CD14-positive monocyte (primary cell): ENCODE results near the gene CD6. TPM values are rescaled to one million over a fixed set of nuclear protein-coding genes. Genes with fewer than 3 reads are reported as not detected.

Experiments
- DNase-seq, 3 donors: peaks; one replicate each; pipeline ENCODE4 v3.0.0-alpha.2; 2011 to 2022
- H2AFZ ChIP-seq: 2 replicates; pipeline ENCODE4 v1.6.0; 2012; ENCODE audit warnings: mild to moderate bottlenecking, low read depth, low read length, inconsistent platforms; ENCODE audit not compliant: insufficient read depth, poor library complexity, severe bottlenecking
- H3K27ac ChIP-seq, 2 donors: 1 replicate in 1 of 2; 2 replicates in 1 of 2; pipeline ENCODE4 v1.5.1; 2012 to 2013; ENCODE audit warnings: low read length in 2 of 2, control low read depth in 1 of 2, inconsistent platforms in 1 of 2, low read depth in 1 of 2, mild to moderate bottlenecking in 1 of 2
- H3K27me3 ChIP-seq, 2 donors: one replicate each; pipeline versions ENCODE4 v1.6.0 to v1.6.1; 2011 to 2013; ENCODE audit warnings: low read length in 2 of 2; ENCODE audit not compliant: control insufficient read depth in 2 of 2, insufficient read depth in 2 of 2
- H3K36me3 ChIP-seq, 2 donors: replicated peaks in 1 of 2; 1 replicate in 1 of 2; 2 replicates in 1 of 2; pipeline versions ENCODE4 v1.5.1 to v1.6.1; 2012 to 2013; ENCODE audit warnings: low read length in 2 of 2, control low read depth in 1 of 2, inconsistent platforms in 1 of 2, mild to moderate bottlenecking in 1 of 2; ENCODE audit not compliant: insufficient read depth in 2 of 2, control insufficient read depth in 1 of 2
- H3K4me1 ChIP-seq, 2 donors: 1 replicate in 1 of 2; 2 replicates in 1 of 2; pipeline versions ENCODE4 v1.5.1 to v1.6.1; 2012 to 2013; ENCODE audit warnings: low read length in 2 of 2, control low read depth in 1 of 2, inconsistent platforms in 1 of 2, mild to moderate bottlenecking in 1 of 2, moderate library complexity in 1 of 2; ENCODE audit not compliant: insufficient read depth in 2 of 2, control insufficient read depth in 1 of 2
- H3K4me2 ChIP-seq: replicated peaks from 2 replicates; pipeline ENCODE3; 2012; ENCODE audit warnings: low read length, moderate library complexity, mild to moderate bottlenecking; ENCODE audit not compliant: poor library complexity, severe bottlenecking; ENCODE audit errors: extremely low read depth
- H3K4me3 ChIP-seq, 3 experiments: fragments of 200-600 bp in 1 of 3; sonication (generic) in 1 of 3; replicated peaks in 1 of 3; 1 replicate in 2 of 3; 2 replicates in 1 of 3; pipeline ENCODE4 v1.5.1; 2011 to 2013; ENCODE audit warnings: low read length in 3 of 3, mild to moderate bottlenecking in 3 of 3, control low read depth in 2 of 3, low read depth in 2 of 3, inconsistent platforms in 1 of 3, moderate library complexity in 1 of 3
- H3K79me2 ChIP-seq: 2 replicates; pipeline ENCODE4 v1.6.0; 2012; ENCODE audit warnings: mild to moderate bottlenecking, control low read depth, inconsistent platforms, low read length, moderate library complexity; ENCODE audit not compliant: insufficient read depth
- H3K9ac ChIP-seq: 2 replicates; pipeline ENCODE4 v1.6.0; 2017; ENCODE audit warnings: low read length, mild to moderate bottlenecking; ENCODE audit not compliant: insufficient read depth, poor library complexity, severe bottlenecking
- H3K9me3 ChIP-seq, 2 donors: replicated peaks in 1 of 2; 1 replicate in 1 of 2; 2 replicates in 1 of 2; pipeline versions ENCODE4 v1.5.1 to v1.6.1; 2012 to 2013; ENCODE audit warnings: low read length in 2 of 2, control low read depth in 1 of 2; ENCODE audit not compliant: control insufficient read depth in 1 of 2, insufficient read depth in 1 of 2
- H4K20me1 ChIP-seq: 2 replicates; pipeline ENCODE4 v1.6.0; 2012; ENCODE audit warnings: mild to moderate bottlenecking, low read length, control low read depth, moderate library complexity; ENCODE audit not compliant: insufficient read depth
- H3K27ac Mint-ChIP-seq, 7 donors: one replicate each; pipeline ENCODE4 v1.8.0; 2020; ENCODE audit warnings: mild to moderate bottlenecking in 7 of 7, mixed read lengths in 7 of 7, moderate library complexity in 6 of 7, inconsistent platforms in 2 of 7
- H3K27me3 Mint-ChIP-seq, 3 donors: one replicate each; pipeline ENCODE4 v1.8.0; 2021 to 2022; ENCODE audit warnings: low read depth in 3 of 3, mild to moderate bottlenecking in 3 of 3, mixed read lengths in 3 of 3, moderate library complexity in 3 of 3, inconsistent platforms in 1 of 3
- H3K36me3 Mint-ChIP-seq, 2 donors: one replicate each; pipeline ENCODE4 v1.8.0; 2020; ENCODE audit warnings: mixed read lengths in 2 of 2, inconsistent platforms in 1 of 2, mild to moderate bottlenecking in 1 of 2
- H3K4me1 Mint-ChIP-seq: one replicate; pipeline ENCODE4 v1.8.0; 2020; ENCODE audit warnings: mild to moderate bottlenecking, mixed read lengths
- H3K4me3 Mint-ChIP-seq, 2 donors: one replicate each; pipeline ENCODE4 v1.8.0; 2020; ENCODE audit warnings: mild to moderate bottlenecking in 2 of 2, mixed read lengths in 2 of 2, moderate library complexity in 1 of 2
- H3K9me3 Mint-ChIP-seq, 7 donors: one replicate each; pipeline ENCODE4 v1.8.0; 2020 to 2022; ENCODE audit warnings: mixed read lengths in 7 of 7, mild to moderate bottlenecking in 6 of 7, moderate library complexity in 6 of 7, inconsistent platforms in 2 of 7
- WGBS: methylation state at CpG from one replicate; pipeline ENCODE4 v1.1.5; 2013; ENCODE audit warnings: missing lambda C conversion rate; ENCODE audit not compliant: insufficient coverage; 5-methylcytosine and 5-hydroxymethylcytosine counted together
- intact Hi-C, 2 donors: fragments of 100-400 bp; cut with micrococcal nuclease; formaldehyde crosslinking; loops; one replicate each; pipeline versions ENCODE4 v1.15.0 to v1.15.1; 2023
- polyA plus RNA-seq, 3 donors: library from polyadenylated mRNA; depleted of rRNA in 1 of 3; unstranded in 2 of 3; stranded (reverse) in 1 of 3; fragments of 300-500 nt in 2 of 3; fragments of >200 nt in 1 of 3; fragmentation: Illumina TruSeq in 2 of 3; gene quantifications; 1 replicate in 2 of 3; 2 replicates in 1 of 3; pipeline ENCODE4 v1.2.3, GENCODE V29; 2012 to 2021
- TF ChIP-seq, protein P1 (sequence below): fragments of 200-600 bp; IDR thresholded peaks from one replicate; pipeline ENCODE4 v1.8.0; 2022; ENCODE audit warnings: antibody characterized with exemption, mild to moderate bottlenecking

The CD6 gene
- polyA plus RNA-seq, 3 donors: 0.09 to 0.39 (median 0.39) TPM

DNA sequence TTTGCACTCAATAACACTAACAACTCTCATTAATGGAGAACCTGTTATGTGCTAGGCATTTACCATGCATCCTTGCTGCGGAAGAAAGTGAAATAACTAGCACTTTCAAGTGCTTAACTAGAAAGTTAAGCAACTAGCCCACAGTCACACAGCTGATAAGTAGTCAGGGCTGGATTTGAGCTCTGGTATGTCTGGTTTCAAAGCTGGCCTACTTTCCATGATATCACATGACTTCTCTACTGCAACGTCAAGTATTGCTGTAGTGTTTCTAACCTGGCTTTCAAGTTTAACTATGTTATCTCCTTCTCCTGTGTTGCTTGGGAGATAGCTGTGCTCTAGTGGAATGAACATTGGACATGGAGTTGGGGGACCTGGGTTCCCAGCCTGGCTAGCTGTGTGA, 31.6 kb upstream of the CD6 start:
- H3K9me3 Mint-ChIP-seq: peaks cover 0 to 2% (median 0%) of the 10 kb centered on the region in 7 donors
- H3K27me3 Mint-ChIP-seq: peaks cover 1 to 4% (median 1%) of the 10 kb centered on the region in 3 donors
- peaks cover 10% of the 10 kb centered on the region for H3K79me2 ChIP-seq
- H3K4me1 ChIP-seq: no peaks in the 10 kb centered on the region
- H3K4me3 ChIP-seq: no peak overlapping the region
- no peak overlapping the region for H3K4me3 Mint-ChIP-seq
- no peak overlapping the region for H3K27ac Mint-ChIP-seq
- intact Hi-C loops: no loop called here
- DNase-seq: no peak
- H3K4me2 ChIP-seq: no peak overlapping the region
- H3K4me1 Mint-ChIP-seq: peaks cover 9% of the 10 kb centered on the region
- peaks cover 100% of the 10 kb centered on the region for H4K20me1 ChIP-seq
- no peak overlapping the region for H3K9ac ChIP-seq
- TF ChIP-seq, protein P1, sequence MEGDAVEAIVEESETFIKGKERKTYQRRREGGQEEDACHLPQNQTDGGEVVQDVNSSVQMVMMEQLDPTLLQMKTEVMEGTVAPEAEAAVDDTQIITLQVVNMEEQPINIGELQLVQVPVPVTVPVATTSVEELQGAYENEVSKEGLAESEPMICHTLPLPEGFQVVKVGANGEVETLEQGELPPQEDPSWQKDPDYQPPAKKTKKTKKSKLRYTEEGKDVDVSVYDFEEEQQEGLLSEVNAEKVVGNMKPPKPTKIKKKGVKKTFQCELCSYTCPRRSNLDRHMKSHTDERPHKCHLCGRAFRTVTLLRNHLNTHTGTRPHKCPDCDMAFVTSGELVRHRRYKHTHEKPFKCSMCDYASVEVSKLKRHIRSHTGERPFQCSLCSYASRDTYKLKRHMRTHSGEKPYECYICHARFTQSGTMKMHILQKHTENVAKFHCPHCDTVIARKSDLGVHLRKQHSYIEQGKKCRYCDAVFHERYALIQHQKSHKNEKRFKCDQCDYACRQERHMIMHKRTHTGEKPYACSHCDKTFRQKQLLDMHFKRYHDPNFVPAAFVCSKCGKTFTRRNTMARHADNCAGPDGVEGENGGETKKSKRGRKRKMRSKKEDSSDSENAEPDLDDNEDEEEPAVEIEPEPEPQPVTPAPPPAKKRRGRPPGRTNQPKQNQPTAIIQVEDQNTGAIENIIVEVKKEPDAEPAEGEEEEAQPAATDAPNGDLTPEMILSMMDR: no peak
- no peak overlapping the region for H3K27ac ChIP-seq
- WGBS: no CpG with 5 or more reads among the region's 2 CpGs
- H3K9me3 ChIP-seq: no peaks in the 10 kb centered on the region
- H3K36me3 Mint-ChIP-seq: peaks cover 81 to 87% of the 10 kb centered on the region in 2 donors
- peaks cover 84 to 85% of the 10 kb centered on the region in 2 donors for H3K36me3 ChIP-seq
- no peak overlapping the region for H2AFZ ChIP-seq
- no peaks in the 10 kb centered on the region for H3K27me3 ChIP-seq

- WGBS: no CpG with 5 or more reads among the region's 6 CpGs
- Mint-ChIP-seq H3K4me1 (peaks cover 23% of the 10 kb centered on the region), H3K27ac (no peak overlapping the region), H3K4me3 (no peak overlapping the region), H3K9me3 (peaks cover 0 to 4% (median 0%) of the 10 kb centered on the region in 7 donors), H3K36me3 (peaks cover 98 to 100% of the 10 kb centered on the region in 2 donors), H3K27me3 (peaks cover 4 to 7% (median 6%) of the 10 kb centered on the region in 3 donors)
- Histone ChIP-seq H3K79me2 (peaks cover 24% of the 10 kb centered on the region), H4K20me1 (peaks cover 100% of the 10 kb centered on the region), H3K9ac (no peak overlapping the region), H3K9me3 (no peaks in the 10 kb centered on the region), H3K27ac (no peak overlapping the region), H3K4me2 (no peak overlapping the region), H2AFZ (no peak overlapping the region), H3K36me3 (peaks cover 95 to 100% of the 10 kb centered on the region in 2 donors), H3K27me3 (no peaks in the 10 kb centered on the region), H3K4me1 (peaks cover 4 to 16% of the 10 kb centered on the region in 2 donors), H3K4me3 (no peak overlapping the region)
- no peak for DNase-seq
- TF ChIP-seq, protein P1: no peak
- intact Hi-C loops: no loop called here
Observed at GRCh38 chr11:60941371-60942119, 29.9 kb upstream of the CD6 start.
